GM21528 (cell line): ENCODE measurements around the gene CDYL2.

Source experiments
- ATAC-seq: cut with Tn5 transposase; IDR thresholded peaks from one replicate; pipeline ENCODE4 v1.9.1; 2021; ENCODE audit warnings: mild to moderate bottlenecking, moderate library complexity; ENCODE audit not compliant: unreplicated experiment, low FRiP score

CDYL2 gene

GRCh38 chr16:80640316-80640715 is 164.1 kb downstream of the CDYL2 start:
- ATAC-seq = no peak

- no peak for ATAC-seq
These were observed 164.8 kb downstream of the CDYL2 start for GRCh38 chr16:80639636-80640035.

GRCh38 chr16:80637621-80638020 is 166.8 kb downstream of the CDYL2 start:
- ATAC-seq = no peak

- ATAC-seq = no peak
These were observed 172.8 kb downstream of the CDYL2 start for GRCh38 chr16:80631581-80631980.

GRCh38 chr16:80628254-80628653 is 176.1 kb downstream of the CDYL2 start:
- no peak for ATAC-seq

GRCh38 chr16:80627108-80627507 is 177.3 kb downstream of the CDYL2 start:
- peak; percentile 96 for ATAC-seq

- ATAC-seq = no peak
These were observed 181.0 kb downstream of the CDYL2 start for GRCh38 chr16:80623376-80623775.

GRCh38 chr16:80622007-80622406 is 182.4 kb downstream of the CDYL2 start:
- no peak for ATAC-seq

GRCh38 chr16:80620736-80621605 is 183.4 kb downstream of the CDYL2 start:
- no peak for ATAC-seq

- ATAC-seq = no peak
These were observed 184.6 kb downstream of the CDYL2 start for GRCh38 chr16:80619824-80620223.

- ATAC-seq = no peak
These were observed 185.3 kb downstream of the CDYL2 start for GRCh38 chr16:80618862-80619648.

- ATAC-seq = no peak
These were observed 188.0 kb downstream of the CDYL2 start for GRCh38 chr16:80616362-80616761.

GRCh38 chr16:80615735-80616134 is 188.7 kb downstream of the CDYL2 start:
- no peak for ATAC-seq

- ATAC-seq = no peak
These were observed 189.3 kb downstream of the CDYL2 start for GRCh38 chr16:80614908-80615671.

- no peak for ATAC-seq
These were observed 191.9 kb downstream of the CDYL2 start for GRCh38 chr16:80612461-80613017.

GRCh38 chr16:80611930-80612327 is 192.5 kb downstream of the CDYL2 start:
- ATAC-seq = no peak

- ATAC-seq = no peak
These were observed 193.0 kb downstream of the CDYL2 start for GRCh38 chr16:80611171-80611929.

- no peak for ATAC-seq
These were observed 193.8 kb downstream of the CDYL2 start for GRCh38 chr16:80610481-80611156.

- ATAC-seq = no peak
These were observed 195.5 kb downstream of the CDYL2 start for GRCh38 chr16:80608946-80609345.
